HepG2 (cell line): ENCODE data around the gene PTPRN. TPM values are rescaled to one million over a fixed set of nuclear protein-coding genes. Genes with fewer than 3 reads are reported as not detected.
A peak's percentile ranks its signal among the peaks of the same experiment; 100 is the strongest.

Experiments used
- BRCA1 ChIP-seq: sonication (generic); formaldehyde crosslinking; IDR thresholded peaks from 2 replicates; pipeline ENCODE4 v1.4.0; 2020; ENCODE audit warnings: missing genetic modification reagents
- CBX2 ChIP-seq, 2 experiments: fragments of 200-600 bp in 1 of 2; sonication (generic); formaldehyde crosslinking in 1 of 2; IDR thresholded peaks; 2 replicates each; pipeline versions ENCODE4 v1.7.0 to v1.8.1; 2018 to 2022; ENCODE audit warnings: low read depth in 2 of 2, low read length in 1 of 2, mild to moderate bottlenecking in 1 of 2, missing genetic modification reagents in 1 of 2
- JARID2 ChIP-seq: sonication (generic); formaldehyde crosslinking; IDR thresholded peaks from 2 replicates; pipeline ENCODE4 v1.8.1; 2023; ENCODE audit warnings: missing genetic modification reagents, inconsistent platforms; ENCODE audit not compliant: insufficient replicate concordance
- NFIB ChIP-seq: sonication (generic); formaldehyde crosslinking; IDR thresholded peaks from 2 replicates; pipeline ENCODE4 v1.9.0; 2021; ENCODE audit warnings: missing genetic modification reagents, mild to moderate bottlenecking, borderline replicate concordance
- SALL1 ChIP-seq: sonication (generic); formaldehyde crosslinking; IDR thresholded peaks from 2 replicates; pipeline ENCODE4 v1.8.0; 2022; ENCODE audit warnings: mild to moderate bottlenecking, missing genetic modification reagents
- SNAI1 ChIP-seq: sonication (generic); formaldehyde crosslinking; IDR thresholded peaks from 2 replicates; pipeline ENCODE4 v1.5.0; 2020; ENCODE audit warnings: mild to moderate bottlenecking, missing genetic modification reagents, borderline replicate concordance
- SNAPC2 ChIP-seq: sonication (generic); formaldehyde crosslinking; IDR thresholded peaks from 2 replicates; pipeline ENCODE4 v1.8.1; 2022; ENCODE audit warnings: mild to moderate bottlenecking, missing genetic modification reagents
- YY1 ChIP-seq: IDR thresholded peaks from 2 replicates; pipeline ENCODE4 v1.6.1; 2011; ENCODE audit warnings: low read length, low read depth, moderate library complexity, mild to moderate bottlenecking; ENCODE audit not compliant: insufficient read depth, insufficient replicate concordance
- ZBTB46 ChIP-seq: sonication (generic); formaldehyde crosslinking; IDR thresholded peaks from 2 replicates; pipeline ENCODE4 v1.4.0; 2020; ENCODE audit warnings: mild to moderate bottlenecking, missing genetic modification reagents, borderline replicate concordance
- ZNF274 ChIP-seq: sonication (generic); formaldehyde crosslinking; IDR thresholded peaks from 2 replicates; pipeline ENCODE4 v1.5.1; 2020; ENCODE audit warnings: mild to moderate bottlenecking, missing genetic modification reagents
- ZNF652 ChIP-seq: IDR thresholded peaks from 2 replicates; pipeline ENCODE4 v1.6.1; 2016; ENCODE audit warnings: low read depth, borderline replicate concordance
- ZNF713 ChIP-seq: sonication (generic); formaldehyde crosslinking; IDR thresholded peaks from 2 replicates; pipeline ENCODE4 v1.4.0; 2020; ENCODE audit warnings: mild to moderate bottlenecking, missing genetic modification reagents
- ZNF724P ChIP-seq: sonication (generic); formaldehyde crosslinking; IDR thresholded peaks from 2 replicates; pipeline ENCODE4 v1.8.0; 2022; ENCODE audit warnings: missing genetic modification reagents, borderline replicate concordance
- ZNF777 ChIP-seq: sonication (generic); formaldehyde crosslinking; IDR thresholded peaks from 2 replicates; pipeline ENCODE4 v1.4.0; 2020; ENCODE audit warnings: missing genetic modification reagents
- polyA plus RNA-seq, 8 experiments: library from polyadenylated mRNA; depleted of rRNA in 3 of 8; stranded (reverse) in 7 of 8; unstranded in 1 of 8; fragments of >200 nt; fragmentation: Illumina TruSeq in 4 of 8; extraction: Trizol in 4 of 8; gene quantifications; 2 replicates each; pipeline versions ENCODE4 v1.2.1 to v1.2.3, GENCODE V29; 2011 to 2016; ENCODE audit warnings: low read depth in 4 of 8, missing spikeins in 1 of 8, mixed read lengths in 1 of 8; ENCODE audit not compliant: insufficient read depth in 1 of 8
- total RNA-seq, 5 experiments: library from RNA; depleted of rRNA; stranded (reverse); fragments of >200 nt; fragmentation: Illumina TruSeq; extraction: Trizol; gene quantifications; 2 replicates each; pipeline ENCODE4 v1.2.3, GENCODE V29; 2016; ENCODE audit warnings: low read depth in 1 of 5
- TF ChIP-seq, protein P1 (sequence below), 2 experiments: fragments of 450-650 bp in 1 of 2; sonication (generic) in 1 of 2; formaldehyde crosslinking in 1 of 2; IDR thresholded peaks; 2 replicates each; pipeline versions ENCODE4 v1.6.1 to v1.8.0; 2016 to 2022; ENCODE audit warnings: antibody characterized with exemption in 1 of 2, mild to moderate bottlenecking in 1 of 2, missing genetic modification reagents in 1 of 2
- TF ChIP-seq, protein P2 (sequence below): sonication (generic); formaldehyde crosslinking; IDR thresholded peaks from 2 replicates; pipeline ENCODE4 v1.4.0; 2020; ENCODE audit warnings: mild to moderate bottlenecking, missing genetic modification reagents

Gene PTPRN
- total and polyA plus RNA-seq, 2 of the 13 experiments (the other 11 are each of a cell fraction or from before 2014, with no cell fraction given), result 0.26 TPM; not detected in 1

DNA sequence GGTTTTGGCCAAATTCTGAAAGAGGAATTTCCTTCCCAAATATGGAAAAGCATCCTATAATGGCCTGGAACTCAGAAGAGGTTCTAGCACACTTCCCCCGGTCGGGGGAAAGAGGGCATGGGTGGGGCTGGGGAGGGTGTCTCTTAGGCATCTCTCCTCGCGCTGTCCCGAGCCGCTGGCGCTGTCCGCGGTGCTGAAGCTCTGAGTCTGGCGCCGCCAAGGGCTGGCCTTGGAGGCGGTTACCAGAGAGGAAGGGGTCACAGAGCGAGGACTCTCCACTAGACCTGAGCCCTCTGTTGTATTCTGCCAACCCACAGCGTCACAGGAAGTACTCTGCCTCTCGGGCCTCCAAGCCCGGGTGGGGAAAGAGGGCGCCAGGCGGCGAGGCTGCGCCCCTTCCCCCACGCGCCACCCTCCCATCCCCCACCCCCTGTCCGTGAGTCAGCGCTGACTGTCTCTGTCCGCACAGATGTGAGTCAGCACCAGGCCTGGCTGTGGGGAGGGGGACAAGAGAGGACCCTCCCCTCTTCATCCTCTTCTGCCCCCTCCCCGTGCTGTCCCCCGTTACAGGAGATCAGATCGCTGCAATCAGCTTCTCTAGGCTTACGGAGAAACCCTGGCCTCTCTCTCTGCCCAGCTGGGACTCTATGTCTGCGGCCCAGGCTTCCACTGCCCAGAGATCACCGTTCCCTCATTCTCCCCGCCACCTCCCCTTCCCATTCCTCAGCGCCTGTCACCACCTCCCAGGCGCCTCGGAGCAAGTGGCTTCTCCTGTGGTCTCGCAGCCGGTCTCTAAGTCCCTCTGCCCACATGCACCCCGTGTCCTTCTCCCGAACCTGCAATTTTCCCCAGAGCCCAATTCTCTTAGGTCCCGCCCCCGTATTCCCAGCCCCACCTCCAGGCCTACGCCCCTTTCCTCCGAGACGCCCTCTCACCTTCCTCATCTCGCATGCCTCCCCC lies 779 bp downstream of the PTPRN start (continued):
- TF ChIP-seq ZNF777 (CRISPR knock-in tag), result peak; percentile 79; the same call in 1 of the 2 replicates
- TF ChIP-seq SNAPC2 (CRISPR knock-in tag), result peak; percentile 77; the same call in 1 of the 2 replicates
- no peak for TF ChIP-seq ZNF713 (CRISPR knock-in tag)
- TF ChIP-seq, protein P1, sequence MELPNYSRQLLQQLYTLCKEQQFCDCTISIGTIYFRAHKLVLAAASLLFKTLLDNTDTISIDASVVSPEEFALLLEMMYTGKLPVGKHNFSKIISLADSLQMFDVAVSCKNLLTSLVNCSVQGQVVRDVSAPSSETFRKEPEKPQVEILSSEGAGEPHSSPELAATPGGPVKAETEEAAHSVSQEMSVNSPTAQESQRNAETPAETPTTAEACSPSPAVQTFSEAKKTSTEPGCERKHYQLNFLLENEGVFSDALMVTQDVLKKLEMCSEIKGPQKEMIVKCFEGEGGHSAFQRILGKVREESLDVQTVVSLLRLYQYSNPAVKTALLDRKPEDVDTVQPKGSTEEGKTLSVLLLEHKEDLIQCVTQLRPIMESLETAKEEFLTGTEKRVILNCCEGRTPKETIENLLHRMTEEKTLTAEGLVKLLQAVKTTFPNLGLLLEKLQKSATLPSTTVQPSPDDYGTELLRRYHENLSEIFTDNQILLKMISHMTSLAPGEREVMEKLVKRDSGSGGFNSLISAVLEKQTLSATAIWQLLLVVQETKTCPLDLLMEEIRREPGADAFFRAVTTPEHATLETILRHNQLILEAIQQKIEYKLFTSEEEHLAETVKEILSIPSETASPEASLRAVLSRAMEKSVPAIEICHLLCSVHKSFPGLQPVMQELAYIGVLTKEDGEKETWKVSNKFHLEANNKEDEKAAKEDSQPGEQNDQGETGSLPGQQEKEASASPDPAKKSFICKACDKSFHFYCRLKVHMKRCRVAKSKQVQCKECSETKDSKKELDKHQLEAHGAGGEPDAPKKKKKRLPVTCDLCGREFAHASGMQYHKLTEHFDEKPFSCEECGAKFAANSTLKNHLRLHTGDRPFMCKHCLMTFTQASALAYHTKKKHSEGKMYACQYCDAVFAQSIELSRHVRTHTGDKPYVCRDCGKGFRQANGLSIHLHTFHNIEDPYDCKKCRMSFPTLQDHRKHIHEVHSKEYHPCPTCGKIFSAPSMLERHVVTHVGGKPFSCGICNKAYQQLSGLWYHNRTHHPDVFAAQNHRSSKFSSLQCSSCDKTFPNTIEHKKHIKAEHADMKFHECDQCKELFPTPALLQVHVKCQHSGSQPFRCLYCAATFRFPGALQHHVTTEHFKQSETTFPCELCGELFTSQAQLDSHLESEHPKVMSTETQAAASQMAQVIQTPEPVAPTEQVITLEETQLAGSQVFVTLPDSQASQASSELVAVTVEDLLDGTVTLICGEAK (IDR thresholded peaks at IDR 0.05), result no peak
- TF ChIP-seq, protein P1 (CRISPR knock-in tag; IDR thresholded peaks at IDR 0.05), result peak; percentile 85
- TF ChIP-seq JARID2 (CRISPR knock-in tag), result peak; percentile 97
- TF ChIP-seq NFIB (CRISPR knock-in tag), result no peak
- TF ChIP-seq BRCA1 (CRISPR knock-in tag), result peak; percentile 99
- TF ChIP-seq, protein P2, sequence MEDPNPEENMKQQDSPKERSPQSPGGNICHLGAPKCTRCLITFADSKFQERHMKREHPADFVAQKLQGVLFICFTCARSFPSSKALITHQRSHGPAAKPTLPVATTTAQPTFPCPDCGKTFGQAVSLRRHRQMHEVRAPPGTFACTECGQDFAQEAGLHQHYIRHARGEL (CRISPR knock-in tag), result no peak; the same call in 1 of the 2 replicates
- TF ChIP-seq SNAI1 (CRISPR knock-in tag), result peak; percentile 93; the same call in 1 of the 2 replicates
- peak; percentile 83; the same call in 1 of the 2 replicates for TF ChIP-seq ZNF724P (CRISPR knock-in tag)
- TF ChIP-seq CBX2 (IDR thresholded peaks at IDR 0.05; ENCODE audit: low read depth, low read length), result no peak
- no peak for TF ChIP-seq CBX2 (CRISPR knock-in tag; IDR thresholded peaks at IDR 0.05; ENCODE audit: low read depth)
- TF ChIP-seq ZNF652 (CRISPR knock-in tag), result peak; percentile 24; the same call in 1 of the 2 replicates
- TF ChIP-seq ZNF274, result no peak
- no peak for TF ChIP-seq YY1
- peak; percentile 97 for TF ChIP-seq SALL1
- no peak for TF ChIP-seq ZBTB46
